Measurements from ENCODE around the gene MEAF6. TPM values are rescaled to one million over a fixed set of nuclear protein-coding genes. Genes with fewer than 3 reads are reported as not detected.
"Not testable (repeated sequence)": the region's sequence is repeated elsewhere in the genome, so short reads cannot be mapped to it uniquely, and the experiment has no call there.

MEAF6 gene
- 113 and 172 TPM in 2 replicates for total RNA-seq (2014; rRNA removed; shearing (Covaris generic))

DNA sequence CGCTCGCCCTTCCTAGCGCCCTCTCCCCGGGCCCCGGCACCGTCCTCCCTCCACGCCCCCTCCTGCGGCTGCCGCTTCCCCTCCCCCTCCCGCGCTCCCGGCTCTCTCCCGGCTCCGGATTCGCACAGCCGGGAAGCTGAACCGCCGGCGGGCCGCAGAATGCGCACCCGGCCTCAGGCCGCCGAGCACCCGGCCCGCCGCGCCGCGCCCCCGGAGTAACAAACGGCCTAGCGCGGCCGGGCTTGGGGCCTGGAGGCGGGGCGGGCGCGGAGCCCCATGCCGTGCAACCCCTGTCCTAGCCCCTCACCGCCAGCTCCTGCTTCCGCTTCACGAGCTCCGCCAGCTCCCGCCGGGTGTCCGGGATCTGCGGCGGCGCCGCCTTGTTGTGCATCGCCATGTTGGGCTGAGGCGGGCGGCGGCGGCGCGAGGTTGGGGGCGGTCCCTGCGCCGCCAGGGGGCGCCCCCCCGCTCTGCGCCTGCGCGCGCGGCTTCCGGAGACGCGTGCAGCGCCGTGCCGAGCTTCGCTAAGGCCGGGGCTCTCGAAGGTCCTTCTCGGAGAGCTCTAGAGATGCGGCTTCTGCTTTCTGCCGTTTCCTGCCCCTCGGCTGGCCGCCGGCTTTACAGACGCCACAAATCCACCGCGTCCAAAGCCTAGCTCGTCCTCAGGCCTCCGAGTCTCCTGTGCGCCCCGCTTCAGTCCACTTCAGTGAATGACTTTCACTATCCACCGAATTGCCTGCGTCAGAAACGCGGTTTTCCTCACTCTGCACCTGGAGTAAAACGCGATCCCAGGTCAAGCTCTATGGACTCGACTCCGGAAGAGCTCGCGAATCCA lies at the start of gene MEAF6:
MEAF6 (minus strand) TSS at position 417 of the 835 bp plus-strand sequence; CDS start at position 397, 20 bp downstream.
- peak; percentile 54 for DNase-seq (ENCODE audit: low spot score)

DNA sequence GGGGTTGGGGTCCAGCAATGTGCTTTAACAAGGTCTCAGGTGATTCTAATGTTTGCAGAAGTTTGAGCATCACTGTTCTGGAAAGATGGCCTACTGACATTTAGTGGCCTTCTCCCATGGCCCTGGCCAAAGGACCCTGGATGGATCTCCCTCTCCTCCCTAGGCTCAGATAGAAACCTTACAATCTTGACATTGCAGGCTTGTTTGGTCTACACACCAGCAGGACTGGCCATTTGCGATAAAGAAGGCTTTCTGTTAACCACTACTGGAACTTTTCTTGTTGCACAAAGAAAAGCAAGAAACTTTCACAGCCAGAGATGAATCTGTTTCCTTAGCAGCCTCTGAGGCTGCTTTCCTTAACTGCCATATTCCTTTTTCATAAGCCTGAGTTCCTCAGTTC lies 48.4 kb upstream of the MEAF6 start:
- no peak for DNase-seq (ENCODE audit: low spot score)

DNA sequence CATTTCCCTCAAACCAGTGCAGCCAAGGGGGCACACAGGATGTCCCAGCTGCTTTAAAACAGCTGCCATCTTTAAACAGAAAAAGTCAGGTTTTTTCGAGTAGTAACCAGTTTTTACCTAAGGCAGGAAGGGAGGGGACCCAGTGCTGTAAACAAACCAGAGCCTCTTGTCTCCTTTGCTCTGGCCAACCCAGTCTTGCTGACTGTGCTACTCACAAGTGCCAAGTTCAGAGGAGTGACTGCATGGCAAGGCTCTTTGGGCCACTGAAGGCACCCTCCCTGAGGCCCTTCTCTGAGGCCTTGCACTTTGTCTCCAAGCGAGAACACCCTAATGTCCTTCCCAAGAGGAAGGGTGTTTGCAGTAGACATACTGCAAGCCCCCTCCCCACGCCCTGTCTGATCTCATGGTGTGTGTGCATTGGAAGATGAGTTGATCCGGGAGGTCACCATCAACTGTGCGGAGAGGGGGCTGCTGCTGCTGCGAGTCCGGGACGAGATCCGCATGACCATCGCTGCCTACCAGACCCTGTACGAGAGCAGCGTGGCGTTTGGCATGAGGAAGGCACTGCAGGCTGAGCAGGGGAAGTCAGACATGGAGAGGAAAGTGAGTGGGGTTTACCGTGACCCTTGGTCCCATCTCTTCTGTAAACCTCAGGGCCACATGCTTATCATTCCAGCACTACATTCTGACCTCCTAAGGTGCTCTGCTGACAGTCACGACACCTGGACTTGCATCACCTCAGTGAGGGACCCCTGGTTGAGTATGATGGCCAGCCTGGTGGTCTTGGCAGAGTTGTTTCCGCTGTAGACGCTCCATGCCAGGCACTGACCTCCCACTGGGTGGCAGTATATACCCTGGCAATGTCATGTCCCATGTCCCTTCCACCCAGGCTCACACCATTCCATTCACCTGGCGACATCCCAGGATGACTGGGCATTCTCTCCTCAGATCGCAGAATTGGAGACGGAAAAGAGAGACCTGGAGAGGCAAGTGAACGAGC lies 46.9 kb upstream of the MEAF6 start:
- DNase-seq (ENCODE audit: low spot score): peak; percentile 53

DNA sequence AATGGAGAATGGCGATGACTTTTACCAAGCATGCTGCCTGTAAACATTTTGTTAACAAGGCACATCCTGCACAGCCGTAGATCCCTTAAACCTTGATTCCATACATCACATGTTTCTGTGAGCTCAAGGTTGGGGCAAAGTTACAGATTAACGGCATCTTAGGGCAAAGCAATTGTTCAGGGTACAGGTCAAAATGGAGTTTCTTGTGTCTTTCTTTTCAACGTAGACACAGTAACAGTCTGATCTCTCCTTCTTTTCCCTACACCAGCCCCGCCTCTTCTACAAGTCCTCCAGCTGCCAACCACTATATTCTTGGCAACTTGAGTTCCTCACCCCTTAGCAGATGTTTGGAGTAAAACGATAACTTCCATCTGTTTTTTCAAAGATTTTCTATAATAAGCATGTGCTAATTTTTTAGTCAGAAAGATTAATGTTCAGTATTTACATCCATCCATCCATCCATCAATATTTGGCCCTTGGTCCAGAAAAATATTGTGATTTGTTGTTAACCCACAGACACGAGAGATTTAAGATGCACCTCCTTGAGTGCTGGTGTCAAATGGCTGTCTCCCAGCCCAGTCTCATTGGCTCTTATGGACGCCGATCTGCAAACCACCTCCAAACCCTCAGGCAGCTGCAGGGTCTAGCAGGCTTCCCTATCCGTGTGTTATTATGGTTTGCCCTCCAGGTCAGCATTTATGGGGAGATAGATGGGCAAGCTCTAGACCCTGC lies 46.0 kb upstream of the MEAF6 start:
- DNase-seq (ENCODE audit: low spot score): no peak

- not testable (repeated sequence) for DNase-seq (ENCODE audit: low spot score)
These were observed 45.4 kb upstream of the MEAF6 start for GRCh38 chr1:37559957-37560379.

- DNase-seq (ENCODE audit: low spot score): no peak
These were observed 44.5 kb upstream of the MEAF6 start for GRCh38 chr1:37559080-37559479.

DNA sequence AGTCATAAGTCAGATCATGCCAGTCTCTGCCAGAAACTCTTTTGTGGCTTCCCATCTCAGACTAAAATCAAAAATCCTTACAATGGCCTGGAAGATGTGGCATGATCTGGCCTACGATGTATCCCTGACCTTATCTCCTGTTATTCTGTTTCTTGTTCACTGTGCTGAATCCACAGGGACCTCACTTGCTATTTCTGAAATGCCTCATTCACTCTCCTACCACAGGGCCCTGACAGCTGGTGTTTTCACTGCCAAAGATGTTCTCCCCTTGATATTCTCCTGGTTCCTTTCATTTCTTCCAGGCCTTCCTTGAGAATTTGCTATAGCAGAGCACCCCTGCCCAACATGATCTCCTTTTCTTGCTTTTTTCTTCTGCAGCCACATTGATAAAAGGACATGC lies 43.8 kb upstream of the MEAF6 start:
- DNase-seq (ENCODE audit: low spot score): no peak

DNA sequence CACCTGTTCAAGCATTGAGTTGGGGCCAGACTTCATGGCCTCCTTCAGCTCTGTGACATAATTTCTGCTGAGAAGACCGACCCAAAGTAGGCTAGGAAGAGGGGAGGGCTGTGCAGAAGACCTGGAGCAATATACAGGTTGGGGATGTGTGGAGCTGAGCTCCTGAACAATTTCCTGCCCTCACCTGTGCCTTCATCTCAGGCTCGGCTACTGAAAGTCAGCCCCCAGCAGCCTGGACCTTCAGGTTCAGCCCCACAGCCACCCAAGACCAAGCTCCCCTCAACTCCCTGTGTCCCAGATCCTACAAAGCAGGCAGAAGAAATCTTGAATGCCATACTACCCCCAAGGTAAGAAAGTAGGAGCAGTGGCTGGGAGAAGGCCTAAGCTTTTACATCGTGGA lies 42.8 kb upstream of the MEAF6 start:
- no peak for DNase-seq (ENCODE audit: low spot score)

GRCh38 chr1:37556712-37557196 lies 42.2 kb upstream of the MEAF6 start, which contains the start of gene DNALI1:
TSS of gene DNALI1 (plus strand) at chr1:37556940. CDS start at chr1:37556995, 55 bp downstream.
- DNase-seq (ENCODE audit: low spot score): no peak

DNA sequence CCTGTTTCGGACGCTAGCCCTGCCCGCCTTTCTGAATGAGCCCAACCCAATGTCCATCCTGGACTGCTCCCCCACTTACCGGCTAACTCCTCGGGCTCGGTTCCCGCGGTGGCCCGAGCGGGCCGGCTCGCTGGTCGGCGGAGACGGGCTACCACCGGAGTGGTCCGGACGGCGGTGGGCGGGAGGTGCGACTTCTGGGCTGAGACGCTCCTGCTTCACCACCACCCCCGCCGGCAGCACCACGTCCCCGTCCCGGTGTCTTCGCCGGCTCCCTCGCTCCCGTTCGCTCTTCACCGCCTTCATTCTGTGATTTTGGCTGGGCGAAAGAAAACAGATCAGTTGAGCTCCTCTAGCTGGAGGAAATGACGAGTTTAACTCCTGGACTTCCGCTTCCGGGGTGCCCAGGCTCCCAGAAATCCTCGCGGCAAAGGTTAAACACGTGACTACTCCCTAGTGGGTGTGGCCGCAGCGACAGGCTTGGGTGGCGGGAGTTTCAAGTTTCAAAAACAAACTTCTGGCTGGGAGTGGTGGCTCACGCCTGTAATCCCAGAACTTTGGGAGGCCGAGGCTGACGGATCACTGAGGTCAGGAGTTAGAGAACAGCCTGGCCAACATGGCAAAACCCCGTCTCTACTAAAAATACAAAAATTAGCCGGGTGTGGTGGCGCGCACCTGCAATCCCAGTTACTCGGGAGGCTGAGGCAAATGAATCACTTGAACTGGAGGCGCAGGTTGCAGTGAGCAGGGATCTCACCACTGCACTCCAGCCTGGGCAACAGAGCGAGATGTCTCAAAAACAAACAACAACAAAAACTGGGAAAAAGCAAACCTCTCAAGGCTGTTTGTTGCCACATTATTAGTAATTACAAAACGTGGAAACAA lies 39.6 kb upstream of the MEAF6 start, which contains the start of gene SNIP1:
SNIP1 (minus strand) TSS at position 367 of the 882 bp plus-strand sequence; CDS start at position 303, 64 bp downstream.
- peak; percentile 91 for DNase-seq (ENCODE audit: low spot score)

- DNase-seq (ENCODE audit: low spot score): no peak
These were observed 39.0 kb upstream of the MEAF6 start for GRCh38 chr1:37553598-37553926.

GRCh38 chr1:37549341-37549740 lies 34.8 kb upstream of the MEAF6 start:
- no peak for DNase-seq (ENCODE audit: low spot score)

DNA sequence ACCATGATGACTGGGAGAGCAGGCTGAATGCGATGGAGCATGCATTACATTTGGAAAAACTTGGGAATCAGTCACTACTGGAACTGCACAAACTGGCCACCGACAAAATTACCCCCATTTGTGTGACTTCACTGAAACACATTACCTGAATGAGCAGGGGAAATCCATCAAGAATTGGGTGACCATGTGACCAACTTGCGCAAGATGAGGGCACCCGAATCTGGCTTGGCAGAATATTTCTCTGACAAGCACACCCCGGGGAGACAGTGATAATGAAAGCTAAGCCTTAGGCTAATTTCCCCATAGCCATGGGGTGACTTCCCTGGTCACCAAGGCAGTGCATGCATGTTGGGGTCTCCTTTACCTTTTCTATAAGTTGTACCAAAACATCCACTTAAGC lies 30.5 kb upstream of the MEAF6 start:
- no peak for DNase-seq (ENCODE audit: low spot score)

GRCh38 chr1:37544530-37544929 lies 30.0 kb upstream of the MEAF6 start:
- no peak for DNase-seq (ENCODE audit: low spot score)

DNA sequence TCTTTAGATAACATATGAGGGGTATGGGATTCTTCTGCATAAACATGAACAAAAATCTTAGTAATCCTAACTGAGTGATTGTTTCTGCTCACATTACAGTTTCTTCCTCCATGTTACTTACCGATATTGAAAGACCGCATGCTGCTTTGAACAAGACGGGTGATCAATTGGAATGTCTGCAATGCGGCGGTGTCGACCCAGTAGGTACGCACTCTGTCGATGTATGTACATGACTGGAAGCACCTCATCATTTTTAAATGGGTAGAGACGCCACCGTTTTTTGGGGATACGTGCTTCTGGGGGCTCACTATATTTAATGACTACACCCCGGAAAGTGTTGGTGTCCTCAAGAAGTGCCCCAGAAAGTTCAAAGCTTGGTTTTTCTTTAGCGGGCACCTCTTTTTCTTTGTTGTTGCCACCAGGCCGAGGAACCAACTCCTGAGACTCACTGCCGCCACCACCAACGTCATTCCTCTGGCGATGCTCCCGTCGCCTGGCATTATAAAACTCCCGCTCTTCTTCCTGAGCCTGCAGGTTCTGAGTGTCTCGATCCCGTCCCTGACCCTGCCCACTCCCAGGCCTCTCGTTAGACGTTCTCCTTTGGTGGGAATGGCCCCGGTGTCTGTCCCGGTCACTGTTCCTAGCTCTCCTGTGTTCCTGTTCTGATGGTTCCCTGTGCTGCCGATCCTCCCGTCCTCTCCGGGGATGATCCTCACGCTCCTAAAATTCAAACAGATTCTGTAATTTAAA lies 25.6 kb upstream of the MEAF6 start:
- DNase-seq (ENCODE audit: low spot score): no peak

- DNase-seq (ENCODE audit: low spot score): not testable (repeated sequence)
These were observed 24.6 kb upstream of the MEAF6 start for GRCh38 chr1:37539154-37539553.

- peak; percentile 69 for DNase-seq (ENCODE audit: low spot score)
These were observed 22.8 kb upstream of the MEAF6 start for GRCh38 chr1:37537378-37537777.

DNA sequence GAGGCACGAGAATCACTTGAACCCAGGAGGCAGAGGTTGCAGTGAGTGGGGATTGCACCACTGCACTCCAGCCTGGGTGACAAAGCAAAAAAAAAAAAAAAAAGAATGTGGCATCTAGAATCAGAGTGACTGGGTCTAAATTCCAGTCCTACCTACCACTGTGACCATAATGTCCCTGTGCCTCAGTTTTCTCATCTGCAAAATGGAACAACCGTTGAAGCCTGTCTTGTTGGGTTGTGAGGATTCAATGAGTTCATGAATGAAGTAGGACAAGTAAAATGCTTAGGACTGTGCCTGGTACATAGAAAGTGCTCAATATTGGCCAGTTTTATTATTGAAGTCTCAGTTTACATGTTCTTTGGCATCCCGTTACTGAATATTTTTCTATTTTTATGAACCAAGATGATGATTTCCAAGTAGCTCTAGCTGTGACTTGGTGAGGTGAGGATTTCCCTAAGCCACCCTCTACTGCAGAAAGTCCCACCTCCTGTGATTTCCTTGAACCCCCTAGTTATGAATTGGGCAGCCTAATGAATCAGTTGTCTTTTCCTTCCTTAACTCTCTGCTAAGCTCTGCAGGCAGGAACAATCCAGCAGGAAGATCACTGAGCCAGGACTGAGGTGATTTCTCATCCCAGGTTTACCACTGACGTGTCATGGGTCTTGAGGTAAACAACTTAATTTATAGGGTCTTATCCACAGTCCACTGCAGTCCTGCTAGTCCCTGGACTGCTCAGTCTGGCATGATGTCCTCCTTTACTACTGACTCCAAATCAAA lies 18.9 kb upstream of the MEAF6 start:
- DNase-seq (ENCODE audit: low spot score): no peak
